ENCODE measurements around the gene C1QTNF1.
A peak's percentile ranks its signal among the peaks of the same experiment; 100 is the strongest.
"Not testable (repeated sequence)": the region's sequence is repeated elsewhere in the genome, so short reads cannot be mapped to it uniquely, and the experiment has no call there.

Gene C1QTNF1

GRCh38 chr17:79023180-79023705 lies 726 bp upstream of the C1QTNF1 start:
- DNase-seq (ENCODE audit: low read depth in 2 of 2): no peak

- no peak for DNase-seq (ENCODE audit: low read depth in 2 of 2)
These were observed 1.1 kb downstream of the C1QTNF1 start for GRCh38 chr17:79024901-79025737.

- no peak for DNase-seq (ENCODE audit: low read depth in 2 of 2)
These were observed 2.7 kb downstream of the C1QTNF1 start for GRCh38 chr17:79026376-79027273.

- no peak for DNase-seq (ENCODE audit: low read depth in 2 of 2)
These were observed 3.4 kb downstream of the C1QTNF1 start for GRCh38 chr17:79027274-79027924.

GRCh38 chr17:79027925-79028491 lies 4.0 kb downstream of the C1QTNF1 start:
- no peak for DNase-seq (ENCODE audit: low read depth in 2 of 2)

GRCh38 chr17:79028496-79029326 lies 4.7 kb downstream of the C1QTNF1 start:
- DNase-seq (ENCODE audit: low read depth in 2 of 2): no peak

- no peak for DNase-seq (ENCODE audit: low read depth in 2 of 2)
These were observed 5.5 kb downstream of the C1QTNF1 start for GRCh38 chr17:79029327-79030009.

GRCh38 chr17:79030636-79031035 lies 6.7 kb downstream of the C1QTNF1 start:
- DNase-seq (ENCODE audit: low read depth in 2 of 2): not testable (repeated sequence)

GRCh38 chr17:79031996-79032875 lies 8.3 kb downstream of the C1QTNF1 start:
- no peak for DNase-seq (ENCODE audit: low read depth in 2 of 2)

- DNase-seq (ENCODE audit: low read depth in 2 of 2): no peak
These were observed 9.2 kb downstream of the C1QTNF1 start for GRCh38 chr17:79033046-79033616.

GRCh38 chr17:79033741-79034501 lies 10.0 kb downstream of the C1QTNF1 start:
- no peak for DNase-seq (ENCODE audit: low read depth in 2 of 2)

GRCh38 chr17:79034931-79035485 lies 11.0 kb downstream of the C1QTNF1 start:
- no peak for DNase-seq (ENCODE audit: low read depth in 2 of 2)

GRCh38 chr17:79035686-79036085 lies 11.7 kb downstream of the C1QTNF1 start:
- no peak for DNase-seq (ENCODE audit: low read depth in 2 of 2)

- DNase-seq (ENCODE audit: low read depth in 2 of 2): no peak
These were observed 12.2 kb downstream of the C1QTNF1 start for GRCh38 chr17:79036181-79036580.

- no peak for DNase-seq (ENCODE audit: low read depth in 2 of 2)
These were observed 12.6 kb downstream of the C1QTNF1 start for GRCh38 chr17:79036596-79036995.

- DNase-seq (ENCODE audit: low read depth in 2 of 2): peak in 1 of 2 donors; percentile 21
These were observed 14.7 kb downstream of the C1QTNF1 start for GRCh38 chr17:79038545-79039135.

- no peak for DNase-seq (ENCODE audit: low read depth in 2 of 2)
These were observed 15.2 kb downstream of the C1QTNF1 start for GRCh38 chr17:79039171-79039570.
